GM06990 (cell line): ENCODE measurements around the gene CMTM7.
"Not testable (repeated sequence)": the region's sequence is repeated elsewhere in the genome, so short reads cannot be mapped to it uniquely, and the experiment has no call there.

Experiments
- DNase-seq: peaks from one replicate; pipeline ENCODE4 v3.0.0-alpha.2; 2011; ENCODE audit not compliant: insufficient read length; ENCODE audit errors: extremely low read depth
- H3K27me3 ChIP-seq: replicated peaks from 2 replicates; pipeline ENCODE4 v1.6.0; 2011; ENCODE audit warnings: low read length; ENCODE audit not compliant: control insufficient read depth, insufficient read depth
- H3K36me3 ChIP-seq: 2 replicates; pipeline ENCODE4 v1.5.1; 2011; ENCODE audit warnings: low read length; ENCODE audit not compliant: control insufficient read depth, insufficient read depth
- H3K4me3 ChIP-seq: replicated peaks from 2 replicates; pipeline ENCODE4 v1.5.1; 2011; ENCODE audit warnings: low read depth, mild to moderate bottlenecking, control low read depth, low read length
- TF ChIP-seq, protein P1 (sequence below): IDR thresholded peaks from 2 replicates; pipeline ENCODE4 v1.5.1; 2011; ENCODE audit warnings: low read length, control low read depth, mild to moderate bottlenecking, inconsistent platforms; ENCODE audit not compliant: insufficient read depth, poor library complexity, severe bottlenecking

Gene CMTM7

DNA sequence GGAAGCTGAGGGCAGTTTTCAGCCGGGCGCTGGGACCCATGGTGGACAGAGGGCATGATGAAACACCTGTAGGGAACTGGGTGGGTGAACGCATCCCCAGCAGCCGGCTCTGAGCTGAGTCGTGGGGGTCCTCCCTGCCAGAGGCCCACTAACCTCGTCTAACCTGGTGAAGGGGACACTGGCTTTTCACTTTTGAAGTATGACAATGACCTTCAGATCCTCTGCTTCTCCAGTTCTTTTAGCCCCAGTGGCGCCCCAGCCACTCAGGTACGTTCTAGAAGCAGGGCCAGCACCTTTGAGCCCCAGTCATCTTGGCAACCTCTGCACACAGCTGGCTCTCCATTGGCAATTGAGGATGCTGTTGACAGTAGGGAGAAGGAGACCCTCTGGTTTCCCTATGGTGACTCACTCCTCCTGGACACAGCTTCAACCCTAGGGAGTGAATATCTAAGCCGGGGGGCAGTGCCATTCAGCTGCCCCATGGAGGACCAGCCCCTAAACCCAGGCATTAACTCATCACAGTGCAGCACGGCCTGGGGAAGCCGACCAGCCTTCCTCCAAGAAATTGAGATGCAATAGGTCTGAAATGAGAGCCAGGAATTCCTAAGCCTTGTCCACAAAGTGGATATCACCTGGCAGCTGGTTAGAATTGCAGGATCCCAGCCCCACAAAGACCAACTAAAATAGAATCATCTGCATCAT, 64.9 kb downstream of the CMTM7 start:
- Histone ChIP-seq H3K36me3 (no peaks in the 10 kb centered on the region), H3K27me3 (no peaks in the 10 kb centered on the region), H3K4me3 (no peak overlapping the region)
- no peak for DNase-seq
- TF ChIP-seq, protein P1, sequence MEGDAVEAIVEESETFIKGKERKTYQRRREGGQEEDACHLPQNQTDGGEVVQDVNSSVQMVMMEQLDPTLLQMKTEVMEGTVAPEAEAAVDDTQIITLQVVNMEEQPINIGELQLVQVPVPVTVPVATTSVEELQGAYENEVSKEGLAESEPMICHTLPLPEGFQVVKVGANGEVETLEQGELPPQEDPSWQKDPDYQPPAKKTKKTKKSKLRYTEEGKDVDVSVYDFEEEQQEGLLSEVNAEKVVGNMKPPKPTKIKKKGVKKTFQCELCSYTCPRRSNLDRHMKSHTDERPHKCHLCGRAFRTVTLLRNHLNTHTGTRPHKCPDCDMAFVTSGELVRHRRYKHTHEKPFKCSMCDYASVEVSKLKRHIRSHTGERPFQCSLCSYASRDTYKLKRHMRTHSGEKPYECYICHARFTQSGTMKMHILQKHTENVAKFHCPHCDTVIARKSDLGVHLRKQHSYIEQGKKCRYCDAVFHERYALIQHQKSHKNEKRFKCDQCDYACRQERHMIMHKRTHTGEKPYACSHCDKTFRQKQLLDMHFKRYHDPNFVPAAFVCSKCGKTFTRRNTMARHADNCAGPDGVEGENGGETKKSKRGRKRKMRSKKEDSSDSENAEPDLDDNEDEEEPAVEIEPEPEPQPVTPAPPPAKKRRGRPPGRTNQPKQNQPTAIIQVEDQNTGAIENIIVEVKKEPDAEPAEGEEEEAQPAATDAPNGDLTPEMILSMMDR = no peak

DNA sequence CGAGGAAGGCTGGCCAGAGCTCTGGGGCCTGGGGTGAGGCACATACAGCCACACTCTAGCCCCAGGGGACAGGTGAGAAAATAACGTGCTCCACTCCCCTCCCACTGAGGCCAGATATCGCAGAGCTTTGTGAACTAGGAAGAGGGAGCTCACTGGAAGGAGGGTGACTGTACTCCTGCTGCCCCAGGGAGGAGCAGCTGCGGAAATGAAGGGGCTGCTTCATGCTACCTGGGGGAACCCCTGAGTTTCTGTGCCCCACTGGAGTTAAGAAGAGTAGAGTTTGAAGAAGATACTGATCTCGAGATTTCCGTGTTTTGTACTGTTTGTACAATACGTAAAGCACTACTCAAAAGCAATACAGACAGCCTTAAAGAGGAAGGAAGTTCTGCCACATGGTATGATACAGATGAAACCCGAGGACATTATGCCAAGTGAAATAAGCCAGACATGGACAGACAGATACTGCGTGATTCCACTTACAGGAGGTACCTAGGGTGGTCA, 66.4 kb downstream of the CMTM7 start:
- H3K27me3 ChIP-seq = no peaks in the 10 kb centered on the region
- DNase-seq = no peak
- H3K36me3 ChIP-seq = no peaks in the 10 kb centered on the region
- no peak overlapping the region for H3K4me3 ChIP-seq
- TF ChIP-seq, protein P1 = no peak

DNA sequence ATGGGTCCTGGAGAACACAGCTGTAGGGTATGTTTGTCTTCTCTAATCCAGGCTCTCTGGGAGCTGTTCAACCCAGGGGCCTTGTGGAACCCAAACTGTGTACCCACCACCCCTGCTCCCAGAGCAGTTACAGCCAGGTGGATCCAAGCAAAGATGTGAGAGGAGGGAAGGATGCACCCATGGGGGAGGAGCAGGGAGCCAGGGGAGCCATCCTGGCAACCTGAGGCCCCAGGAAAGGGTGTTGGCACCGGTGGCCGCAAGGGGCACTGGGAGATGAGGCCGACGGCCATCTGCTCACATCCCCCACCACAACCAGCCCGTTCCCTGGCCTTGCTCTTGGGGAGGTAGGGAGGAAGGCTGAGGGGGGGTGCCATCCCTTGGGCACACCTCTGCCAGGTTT, 67.8 kb downstream of the CMTM7 start:
- Histone ChIP-seq H3K27me3 (no peaks in the 10 kb centered on the region), H3K36me3 (no peaks in the 10 kb centered on the region), H3K4me3 (no peak overlapping the region)
- TF ChIP-seq, protein P1 = no peak
- DNase-seq = no peak

DNA sequence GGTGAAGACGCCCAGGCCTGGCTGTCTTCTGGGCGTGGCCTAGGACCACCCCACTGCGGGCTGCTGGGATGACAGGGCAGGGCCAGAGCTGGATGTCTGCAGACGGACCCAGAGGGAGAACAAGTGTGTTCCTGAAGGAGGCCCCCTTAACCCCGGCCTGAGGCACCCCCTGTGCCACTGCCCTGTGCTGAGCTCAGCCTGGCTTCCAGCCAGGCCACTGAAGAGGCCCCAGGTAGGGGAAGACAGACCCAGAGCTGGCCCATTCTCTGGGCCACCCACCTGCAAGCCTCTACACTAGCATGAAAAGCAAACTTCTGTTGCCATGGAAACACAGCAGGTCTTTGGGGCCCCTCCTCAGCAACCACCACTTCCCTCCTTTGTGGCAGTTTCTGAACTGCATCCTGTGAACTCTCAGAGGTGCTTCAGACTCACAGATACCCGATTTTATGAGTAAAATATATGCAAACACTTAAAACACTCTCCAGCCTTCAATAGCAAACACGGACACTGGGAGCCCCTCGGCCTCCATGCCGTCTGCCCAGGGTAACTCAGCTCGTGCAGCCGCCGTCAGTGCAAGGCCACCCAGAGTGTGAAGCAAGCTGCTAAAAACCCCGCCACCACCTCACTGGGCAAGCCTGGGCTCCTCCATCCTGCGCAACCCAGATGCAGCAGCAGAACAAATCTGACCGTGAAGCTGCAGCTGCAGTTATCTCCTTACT, 68.5 kb downstream of the CMTM7 start:
- Histone ChIP-seq H3K36me3 (no peaks in the 10 kb centered on the region), H3K4me3 (no peak overlapping the region), H3K27me3 (no peaks in the 10 kb centered on the region)
- peak; percentile 66 for DNase-seq
- TF ChIP-seq, protein P1 = no peak

DNA sequence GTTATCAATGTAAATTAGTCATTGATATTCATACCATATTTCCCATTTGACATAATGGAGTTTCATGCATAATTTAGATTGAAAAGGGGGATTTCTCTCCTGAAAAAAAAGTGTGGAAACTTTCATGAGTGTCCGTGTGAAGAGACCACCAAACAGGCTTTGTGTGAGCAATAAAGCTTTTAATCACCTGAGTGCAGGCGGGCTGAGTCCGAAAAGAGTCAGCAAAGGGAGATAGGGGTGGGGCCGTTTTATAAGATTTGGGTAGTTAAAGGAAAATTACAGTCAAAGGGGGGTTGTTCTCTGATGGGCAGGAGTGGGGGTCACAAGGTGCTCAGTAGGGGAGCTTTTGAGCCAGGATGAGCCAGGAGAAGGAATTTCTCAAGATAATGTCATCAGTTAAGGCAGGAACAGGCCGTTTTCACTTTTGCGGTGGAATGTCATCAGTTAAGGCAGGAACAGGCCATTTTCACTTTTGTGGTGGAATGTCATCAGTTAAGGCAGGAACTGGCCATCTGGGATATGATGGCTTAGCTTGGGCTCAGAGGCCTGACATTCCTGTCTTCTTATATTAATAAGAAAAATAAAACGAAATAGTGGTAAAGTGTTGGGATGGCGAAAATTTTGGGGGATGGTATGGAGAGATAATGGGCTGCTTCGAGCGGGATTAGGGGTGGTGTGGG, 69.3 kb downstream of the CMTM7 start:
- not testable (repeated sequence) for DNase-seq, H3K27me3 ChIP-seq, H3K36me3 ChIP-seq, H3K4me3 ChIP-seq

DNA sequence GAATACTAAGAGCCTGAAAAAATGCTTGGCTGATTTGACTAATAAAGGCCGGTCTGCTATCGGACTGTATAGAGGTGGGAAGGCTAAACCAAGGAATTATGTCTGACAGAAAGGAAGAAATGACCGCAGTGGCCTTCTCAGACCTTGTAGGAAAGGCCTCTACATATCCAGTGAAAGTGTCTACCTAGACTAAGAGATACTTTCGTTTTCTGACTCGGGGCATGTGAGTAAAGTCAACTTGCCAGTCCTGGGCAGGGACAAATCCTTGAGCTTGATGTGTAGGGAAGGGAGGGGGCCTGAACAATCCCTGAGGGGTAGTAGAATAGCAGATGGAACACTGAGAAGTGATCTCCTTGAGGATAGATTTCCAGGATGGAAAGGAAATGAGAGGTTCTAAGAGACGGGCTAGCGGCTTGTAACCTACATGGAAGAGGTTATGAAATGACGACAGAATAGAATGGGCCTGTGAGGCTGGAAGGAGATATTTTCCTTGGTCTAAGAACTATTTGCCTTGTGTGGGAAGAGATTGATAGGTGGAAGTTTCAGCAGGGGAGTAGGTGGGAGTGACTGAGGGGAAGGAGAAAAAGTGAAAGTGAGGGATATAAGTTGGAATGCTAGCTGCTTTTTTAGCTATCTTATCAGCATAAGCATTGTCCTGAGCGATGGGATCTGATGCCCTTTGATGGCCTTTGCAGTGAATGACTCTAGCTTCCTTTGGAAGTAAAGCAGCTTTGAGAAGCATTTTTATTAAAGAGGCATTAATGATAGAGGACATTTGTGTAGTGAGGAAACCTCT, 70.7 kb downstream of the CMTM7 start:
- DNase-seq, H3K36me3 ChIP-seq, H3K27me3 ChIP-seq, H3K4me3 ChIP-seq: not testable (repeated sequence)

DNA sequence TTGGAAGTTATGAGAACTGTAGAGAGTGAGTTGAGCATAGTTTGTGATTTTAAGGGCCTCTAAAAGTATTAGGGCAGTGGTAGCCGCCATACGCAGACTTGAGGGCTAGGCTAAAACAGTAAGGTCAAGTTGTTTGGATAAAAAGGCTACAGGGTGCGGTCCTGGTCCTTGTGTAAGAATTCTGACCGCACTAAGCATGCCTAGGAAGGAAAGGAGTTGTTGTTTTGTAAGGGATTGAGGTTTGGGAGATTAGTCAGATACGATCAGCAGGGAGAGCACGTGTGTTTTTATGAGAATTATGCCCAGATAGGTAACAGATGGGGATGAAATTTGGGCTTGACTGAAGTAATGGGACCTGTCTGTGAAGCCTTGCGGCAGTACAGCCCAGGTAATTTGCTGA, 71.8 kb downstream of the CMTM7 start:
- not testable (repeated sequence) for DNase-seq, H3K27me3 ChIP-seq, H3K4me3 ChIP-seq, H3K36me3 ChIP-seq

DNA sequence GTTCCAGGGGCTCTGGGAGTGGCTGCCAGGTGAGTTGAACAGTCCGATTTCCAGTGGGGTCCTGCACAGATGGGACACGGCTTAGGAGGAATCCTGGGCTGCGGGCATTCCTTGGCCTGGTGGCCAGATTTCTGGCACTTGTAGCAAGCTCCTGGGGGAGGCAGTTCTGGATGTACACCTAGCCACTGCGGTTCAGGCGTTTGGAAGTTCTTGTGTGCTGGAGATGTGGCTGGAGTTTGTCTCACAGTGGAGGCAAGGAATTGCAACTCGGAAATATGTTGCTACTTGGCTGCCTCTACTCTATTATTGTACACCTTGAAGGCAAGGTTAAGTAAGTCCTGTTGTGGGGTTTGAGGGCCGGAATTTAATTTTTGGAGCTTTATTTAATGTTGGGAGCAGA, 73.1 kb downstream of the CMTM7 start:
- not testable (repeated sequence) for H3K27me3 ChIP-seq, H3K4me3 ChIP-seq, H3K36me3 ChIP-seq, DNase-seq

DNA sequence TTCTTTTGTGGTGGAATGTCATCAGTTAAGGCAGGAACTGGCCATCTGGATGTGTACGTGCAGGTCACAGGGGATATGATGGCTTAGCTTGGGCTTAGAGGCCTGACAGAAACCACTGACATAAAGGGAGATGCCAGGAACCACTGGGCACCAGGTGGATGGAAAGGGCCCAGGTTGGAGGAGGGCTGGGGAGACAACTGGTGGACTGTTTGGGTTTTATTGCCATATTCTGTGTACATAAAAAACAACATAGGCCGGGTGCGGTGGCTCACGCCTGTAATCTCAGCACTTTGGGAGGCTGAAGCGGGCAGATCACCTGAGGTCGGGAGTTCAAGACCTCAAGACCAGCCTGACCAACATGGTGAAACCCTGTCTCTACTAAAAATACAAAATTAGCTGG, 75.2 kb downstream of the CMTM7 start:
- DNase-seq, H3K36me3 ChIP-seq, H3K27me3 ChIP-seq, H3K4me3 ChIP-seq: not testable (repeated sequence)
